GM12873 (cell line): Measurements from ENCODE around the gene ZNF639.
A peak's percentile ranks its signal among the peaks of the same experiment; 100 is the strongest.

Experiments used
- CTCF ChIP-seq: IDR thresholded peaks from 2 replicates; pipeline ENCODE4 v1.5.1; 2012; ENCODE audit warnings: low read depth, mild to moderate bottlenecking, moderate library complexity, low read length, control low read depth; ENCODE audit not compliant: insufficient read depth; ENCODE audit errors: missing control alignments

ZNF639 gene, protein sequence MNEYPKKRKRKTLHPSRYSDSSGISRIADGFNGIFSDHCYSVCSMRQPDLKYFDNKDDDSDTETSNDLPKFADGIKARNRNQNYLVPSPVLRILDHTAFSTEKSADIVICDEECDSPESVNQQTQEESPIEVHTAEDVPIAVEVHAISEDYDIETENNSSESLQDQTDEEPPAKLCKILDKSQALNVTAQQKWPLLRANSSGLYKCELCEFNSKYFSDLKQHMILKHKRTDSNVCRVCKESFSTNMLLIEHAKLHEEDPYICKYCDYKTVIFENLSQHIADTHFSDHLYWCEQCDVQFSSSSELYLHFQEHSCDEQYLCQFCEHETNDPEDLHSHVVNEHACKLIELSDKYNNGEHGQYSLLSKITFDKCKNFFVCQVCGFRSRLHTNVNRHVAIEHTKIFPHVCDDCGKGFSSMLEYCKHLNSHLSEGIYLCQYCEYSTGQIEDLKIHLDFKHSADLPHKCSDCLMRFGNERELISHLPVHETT

GRCh38 chr3:179322286-179323196, at the start of gene ZNF639:
ZNF639 (plus strand) TSS chr3:179323031; CDS start chr3:179328294, 5,263 bp downstream.
- TF ChIP-seq CTCF: peak; percentile 67

GRCh38 chr3:179276001-179276400, 46.8 kb upstream of the ZNF639 start:
- no peak for TF ChIP-seq CTCF

GRCh38 chr3:179276743-179277142, 46.1 kb upstream of the ZNF639 start:
- TF ChIP-seq CTCF: no peak

DNA sequence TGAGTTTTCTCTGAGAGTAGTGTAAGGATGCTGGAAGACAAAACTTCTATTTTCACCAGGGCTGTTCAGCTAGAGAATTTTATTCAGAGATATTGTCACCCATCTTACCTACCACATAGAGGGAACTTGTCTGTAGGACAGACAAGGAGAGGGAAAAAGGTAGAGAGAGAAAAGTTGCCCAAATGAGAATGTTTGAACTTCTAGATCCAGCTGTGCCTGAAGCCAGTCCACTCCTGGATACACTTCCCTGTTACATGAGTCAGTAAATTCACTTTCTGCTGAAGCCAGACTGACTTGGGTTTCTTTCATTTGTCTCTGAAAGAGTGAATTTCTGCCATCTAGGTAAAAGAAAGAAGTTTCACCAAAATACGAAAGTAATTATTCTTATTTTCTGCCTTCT, 44.7 kb upstream of the ZNF639 start:
- no peak for TF ChIP-seq CTCF

DNA sequence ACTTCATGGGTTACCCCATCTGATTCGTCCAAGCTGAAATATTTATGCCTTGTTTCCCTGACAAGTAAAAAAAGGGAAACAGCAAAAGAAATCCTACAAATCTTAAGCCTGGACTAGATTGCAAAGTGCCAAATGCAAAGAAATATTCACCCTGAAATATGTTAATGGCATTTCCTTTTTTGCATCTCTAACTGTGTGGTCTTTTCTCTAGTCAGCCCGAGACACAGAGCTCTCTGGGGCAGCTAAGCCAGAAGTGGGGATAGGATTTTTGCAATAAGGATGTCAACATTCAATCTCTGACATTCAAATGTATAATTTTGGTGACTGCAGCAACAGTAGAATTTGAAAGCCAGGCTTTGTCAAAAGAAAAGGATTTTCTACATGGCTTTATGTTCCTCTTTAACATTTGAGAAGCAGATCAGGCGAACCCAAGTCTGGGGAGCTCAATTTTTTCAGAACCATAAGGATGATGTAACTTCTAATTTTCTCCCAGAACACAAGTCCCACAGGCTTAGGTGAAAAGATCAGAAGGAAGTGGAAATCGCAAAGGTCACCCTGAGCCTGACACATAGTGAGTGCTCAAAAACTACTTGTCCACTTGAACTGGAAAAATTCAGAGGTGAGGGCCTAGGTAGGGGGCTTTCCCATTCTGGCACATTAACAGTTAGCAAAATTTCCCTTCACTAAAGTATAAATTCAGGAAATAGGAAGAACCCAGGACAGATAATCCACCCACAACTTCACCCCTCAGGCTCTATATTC, 43.7 kb upstream of the ZNF639 start:
- no peak for TF ChIP-seq CTCF

DNA sequence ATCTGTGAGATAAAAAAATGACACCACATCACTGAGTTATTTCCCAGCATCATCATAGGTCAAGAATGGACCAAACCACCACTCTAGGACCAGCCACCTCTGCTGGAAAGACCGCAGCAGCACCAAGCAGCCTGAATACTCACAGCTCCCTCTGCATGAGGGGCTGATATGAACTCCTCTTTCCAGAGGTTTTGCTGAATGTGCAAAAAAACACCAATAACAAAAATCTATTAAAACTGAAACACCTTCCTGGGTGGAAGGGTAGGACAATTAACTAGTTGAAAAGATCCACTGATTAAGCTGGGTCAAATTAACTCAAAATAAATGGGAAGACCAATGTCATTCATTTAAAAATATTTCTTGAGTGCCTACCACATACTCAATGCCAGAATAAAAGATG, 43.0 kb upstream of the ZNF639 start:
- no peak for TF ChIP-seq CTCF
